GM12878 (cell line): ENCODE results near the gene MB21D2. TPM values are rescaled to one million over a fixed set of nuclear protein-coding genes. Genes with fewer than 3 reads are reported as not detected.

Experiments used
- ATAC-seq: fragments of 200-7000 bp; cut with Tn5 transposase; 3 replicates; pipeline ENCODE4 v1.9.1; 2020; ENCODE audit warnings: mild to moderate bottlenecking, moderate library complexity
- BruUV-seq: library from RNA; stranded (reverse); fragments of 400-500 nt; replicated peaks from 2 replicates; lab custom pipeline; 2021; lab: Mats Ljungman, UMichigan
- CTCF ChIA-PET: fragments of 300-600 bp; sonication (Branson Sonifier 250); formaldehyde crosslinking; extraction: SDS; loops from one replicate; lab custom pipeline; 2021; ENCODE audit warnings: inconsistent platforms; lab: Yijun Ruan, JAX
- POLR2A ChIA-PET: fragments of 350-600 bp; formaldehyde crosslinking; extraction: SDS; loops from one replicate; lab custom pipeline; 2021; ENCODE audit warnings: inconsistent platforms; lab: Charles Lee
- RAD21 ChIA-PET: fragments of 300-600 bp; sonication (Branson Sonifier 250); formaldehyde crosslinking; loops from one replicate; lab custom pipeline; 2023; ENCODE audit warnings: antibody characterized with exemption; ENCODE audit not compliant: unreplicated experiment; lab: Charles Lee
- SMC1A ChIA-PET: fragments of 300-600 bp; sonication (Branson Sonifier 250); formaldehyde crosslinking; loops from one replicate; lab custom pipeline; 2023; ENCODE audit not compliant: unreplicated experiment, uncharacterized antibody; lab: Charles Lee
- DNase-seq: peaks from one replicate; pipeline ENCODE4 v3.0.0-alpha.2; 2011; ENCODE audit warnings: low read depth, low spot score
- FAIRE-seq: peaks from 3 replicates; lab custom pipeline; 2011; peaks lifted over from hg19 to GRCh38; lab: Jason Lieb, UNC
- H2AFZ ChIP-seq: 2 replicates; pipeline ENCODE4 v1.6.0; 2011; ENCODE audit warnings: low read depth, low read length, control low read depth; ENCODE audit not compliant: control insufficient read depth
- H3K27ac ChIP-seq: 2 replicates; pipeline ENCODE4 v1.5.1; 2011; ENCODE audit warnings: control low read depth; ENCODE audit not compliant: control insufficient read depth, insufficient read depth
- H3K27me3 ChIP-seq, 2 experiments: replicated peaks in 1 of 2; 2 replicates each; pipeline versions ENCODE4 v1.6.0 to v1.6.1; 2011; ENCODE audit warnings: low read length in 1 of 2; ENCODE audit not compliant: control insufficient read depth in 2 of 2, insufficient read depth in 2 of 2
- H3K36me3 ChIP-seq, 2 experiments: 2 replicates each; pipeline ENCODE4 v1.5.1; 2011; ENCODE audit warnings: low read length in 1 of 2; ENCODE audit not compliant: control insufficient read depth in 2 of 2, insufficient read depth in 2 of 2
- H3K4me1 ChIP-seq: 2 replicates; pipeline ENCODE4 v1.6.1; 2011; ENCODE audit warnings: mild to moderate bottlenecking, low read length, moderate library complexity, mixed read lengths; ENCODE audit not compliant: control insufficient read depth, insufficient read depth
- H3K4me2 ChIP-seq: 2 replicates; pipeline ENCODE4 v1.6.0; 2011; ENCODE audit warnings: control low read depth; ENCODE audit not compliant: control insufficient read depth, insufficient read depth
- H3K4me3 ChIP-seq: fragments of 200-600 bp; sonication (generic); 2 replicates; pipeline ENCODE4 v1.5.1; 2016
- H3K79me2 ChIP-seq: 2 replicates; pipeline ENCODE4 v1.6.0; 2011; ENCODE audit warnings: low read length; ENCODE audit not compliant: control insufficient read depth, insufficient read depth
- H3K9ac ChIP-seq: 2 replicates; pipeline ENCODE4 v1.8.0; 2011; ENCODE audit warnings: low read length, control low read depth, mixed read lengths; ENCODE audit not compliant: control insufficient read depth, insufficient read depth
- H3K9me3 ChIP-seq: replicated peaks from 3 replicates; pipeline ENCODE4 v1.5.1; 2011; ENCODE audit warnings: mild to moderate bottlenecking, low read length; ENCODE audit not compliant: control insufficient read depth, insufficient read depth
- H4K20me1 ChIP-seq: 2 replicates; pipeline ENCODE4 v1.6.0; 2011; ENCODE audit not compliant: control insufficient read depth, insufficient read depth
- CREB1 ChIP-seq: IDR thresholded peaks from 2 replicates; pipeline ENCODE4 v1.6.1; 2012; ENCODE audit warnings: low read depth, mild to moderate bottlenecking, inconsistent platforms
- EED ChIP-seq: sonication (generic); IDR thresholded peaks from 2 replicates; pipeline ENCODE4 v1.6.1; 2016; ENCODE audit warnings: antibody characterized with exemption, low read depth
- ELK1 ChIP-seq: IDR thresholded peaks from 2 replicates; pipeline ENCODE4 v1.6.1; 2012; ENCODE audit warnings: low read depth, low read length, improper control_type of control experiment
- ETV6 ChIP-seq, 2 experiments: fragments of 450-650 bp in 1 of 2; IDR thresholded peaks in 1 of 2; conservative IDR thresholded peaks in 1 of 2; 2 replicates each; pipeline ENCODE4 v1.6.1; 2014; ENCODE audit warnings: antibody characterized with exemption in 1 of 2, borderline replicate concordance in 1 of 2, low read depth in 1 of 2, mild to moderate bottlenecking in 1 of 2, moderate library complexity in 1 of 2
- HSF1 ChIP-seq: fragments of 150-350 bp; IDR thresholded peaks from 2 replicates; pipeline ENCODE4 v1.6.1; 2014; ENCODE audit warnings: mild to moderate bottlenecking, low read depth, low read length
- RUNX3 ChIP-seq: IDR thresholded peaks from 2 replicates; pipeline ENCODE4 v1.6.1; 2012; ENCODE audit warnings: low read length, inconsistent platforms
- SPI1 ChIP-seq: IDR thresholded peaks from 2 replicates; pipeline ENCODE4 v1.6.1; 2011; ENCODE audit warnings: low read depth, mild to moderate bottlenecking, low read length, moderate library complexity, borderline replicate concordance; ENCODE audit not compliant: insufficient read depth
- SUZ12 ChIP-seq: fragments of 200-600 bp; sonication (generic); IDR thresholded peaks from one replicate; pipeline ENCODE4 v1.6.1; 2018; ENCODE audit warnings: antibody characterized with exemption, mild to moderate bottlenecking; ENCODE audit not compliant: unreplicated experiment
- TCF12 ChIP-seq: IDR thresholded peaks from 2 replicates; pipeline ENCODE4 v1.6.1; 2011; ENCODE audit warnings: low read depth, mild to moderate bottlenecking, low read length
- TCF3 ChIP-seq: IDR thresholded peaks from 2 replicates; pipeline ENCODE4 v1.6.1; 2012; ENCODE audit warnings: low read depth, mild to moderate bottlenecking, low read length, borderline replicate concordance; ENCODE audit not compliant: insufficient read depth
- WGBS: methylation state at CpG from one replicate; pipeline ENCODE4 v1.1.6; 2016; ENCODE audit warnings: low lambda C conversion rate; ENCODE audit not compliant: insufficient replicate concordance, insufficient coverage; ENCODE audit errors: missing lambda C conversion rate; 5-methylcytosine and 5-hydroxymethylcytosine counted together
- in situ Hi-C: fragments of 300-500 bp; cut with MboI; formaldehyde crosslinking; loops from 9 replicates; pipeline ENCODE4 v1.14.3; 2018; ENCODE audit warnings: mixed read lengths
- intact Hi-C: fragments of 100-400 bp; cut with micrococcal nuclease; formaldehyde crosslinking; loops from one replicate; pipeline ENCODE4 v1.14.2; 2022; ENCODE audit not compliant: unreplicated experiment
- polyA plus RNA-seq, 11 experiments: library from polyadenylated mRNA; depleted of rRNA in 4 of 11; unstranded in 6 of 11; stranded (reverse) in 5 of 11; fragments of >200 nt; fragmentation: Nextera tagmentation in 4 of 11; fragmentation: Illumina TruSeq in 1 of 11; extraction: Ambion mirVana in 4 of 11; extraction: Trizol in 1 of 11; gene quantifications; 1 replicate in 1 of 11; 2 replicates in 10 of 11; pipeline versions ENCODE4 v1.2.1 to v1.2.3, GENCODE V29; 2011 to 2016; ENCODE audit warnings: inconsistent platforms in 2 of 11, missing spikeins in 2 of 11, low read depth in 1 of 11
- total RNA-seq, 4 experiments: library from RNA; depleted of rRNA in 3 of 4; stranded (reverse); fragments of >200 nt in 3 of 4; fragmentation: Illumina TruSeq in 1 of 4; extraction: Trizol in 1 of 4; gene quantifications; 2 replicates each; pipeline versions ENCODE4 v1.2.1 to v1.2.3, GENCODE V29; 2013 to 2021

Gene MB21D2
- total and polyA plus RNA-seq, 10 of the 15 experiments (the other 5 are each of a cell fraction or from before 2014, with no cell fraction given): 7.9 to 21.2 (median 15.3) TPM

- Histone ChIP-seq H3K27me3 (no peaks in the 10 kb centered on the region), H3K27ac (peak overlapping the region; percentile 56), H3K36me3 (no peaks in the 10 kb centered on the region), H4K20me1 (no peaks in the 10 kb centered on the region), H3K9ac (no peak overlapping the region), H2AFZ (no peak overlapping the region), H3K4me3 (no peak overlapping the region), H3K4me2 (peak overlapping the region; percentile 53), H3K9me3 (no peaks in the 10 kb centered on the region; the same call in 2 of the 3 replicates), H3K4me1 (peaks cover 38% of the 10 kb centered on the region), H3K79me2 (peaks cover 34% of the 10 kb centered on the region)
- in situ Hi-C loops: no loop called here
- SMC1A ChIA-PET: interaction anchor here (0.6 to 6.0 kb wide), 5 partner anchors 8 to 53 kb away, joined by 3 to 24 read pairs (median 4); no protein-coding TSS in a partner anchor
- FAIRE-seq (no peak), ATAC-seq (peak; percentile 59), DNase-seq (peak; percentile 56)
- RAD21 ChIA-PET: interaction anchor here (1.5 kb wide), 1 partner anchor 43 kb away, joined by 4 read pairs; no protein-coding TSS in a partner anchor
- intact Hi-C loops: no loop called here
- BruUV-seq: no TSS peak
- 3% methylated on average over 2 of the region's 2 CpGs for WGBS
- POLR2A ChIA-PET: interaction anchor here (1.1 kb wide), 1 partner anchor 12 kb away, joined by 3 read pairs; no protein-coding TSS in a partner anchor
- CTCF ChIA-PET: no interaction called here
- peak; percentile 48; the same call in 1 of the 2 replicates for TF ChIP-seq RUNX3
- TF ChIP-seq TCF3: peak; percentile 37; the same call in 1 of the 2 replicates
- TF ChIP-seq CREB1: 0 out of 2 replicates have a peak, but pooled peaks have one; percentile 31
- TF ChIP-seq HSF1: no peak
- peak; percentile 44; the same call in 1 of the 2 replicates for TF ChIP-seq SPI1
- TF ChIP-seq ETV6 (conservative IDR thresholded peaks at IDR 0.05 in 1 of 2, IDR thresholded peaks at IDR 0.05 in 1 of 2; ENCODE audit: borderline replicate concordance in 1 of 2, low read depth in 1 of 2): peak in 1 of 2 experiments; percentile 18; a peak in 1 of 4 replicates
- TF ChIP-seq EED: peak; percentile 72
- no peak for TF ChIP-seq SUZ12
- TF ChIP-seq TCF12: 0 out of 2 replicates have a peak, but pooled peaks have one; percentile 21
- TF ChIP-seq ELK1: no peak
- TF ChIP-seq, all 136 proteins: peak for 7
Measured at GRCh38 chr3:192861972-192862371, 55.7 kb downstream of the MB21D2 start.
